Activated T-cell treated with anti-CD3 and anti-CD28 coated beads, Interleukin-2, amount 50 U/mL, for 48 hours (primary cell): ENCODE results near the gene EFNA1.
A peak's percentile ranks its signal among the peaks of the same experiment; 100 is the strongest.

Experiments used
- DNase-seq, 2 experiments: peaks; one replicate each; pipeline ENCODE4 v3.0.0-alpha.2; 2020

EFNA1 gene

GRCh38 chr1:155176544-155177071 lies 48.9 kb downstream of the EFNA1 start:
- peak; percentile 92 to 93 for DNase-seq

- DNase-seq: no peak
These were observed 49.7 kb downstream of the EFNA1 start for GRCh38 chr1:155177192-155177917.

DNA sequence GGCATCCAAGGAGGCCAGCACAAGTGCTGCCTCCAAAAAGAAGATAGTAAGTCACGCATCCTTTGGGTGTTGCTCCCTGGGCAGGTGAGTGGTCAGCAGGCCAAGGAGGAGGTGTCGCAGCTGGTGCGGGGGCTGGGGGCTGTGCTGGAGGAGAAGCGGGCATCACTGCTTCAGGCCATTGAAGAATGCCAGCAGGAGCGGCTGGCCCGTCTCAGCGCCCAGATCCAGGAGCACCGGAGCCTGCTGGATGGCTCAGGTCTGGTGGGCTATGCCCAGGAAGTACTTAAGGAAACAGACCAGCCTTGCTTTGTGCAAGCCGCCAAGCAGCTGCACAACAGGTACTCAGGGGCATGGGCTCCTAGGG lies 50.2 kb downstream of the EFNA1 start:
- peak in 1 of 2 experiments; percentile 11 for DNase-seq

GRCh38 chr1:155178441-155179111 lies 50.9 kb downstream of the EFNA1 start:
- DNase-seq: peak in 1 of 2 experiments; percentile 7

DNA sequence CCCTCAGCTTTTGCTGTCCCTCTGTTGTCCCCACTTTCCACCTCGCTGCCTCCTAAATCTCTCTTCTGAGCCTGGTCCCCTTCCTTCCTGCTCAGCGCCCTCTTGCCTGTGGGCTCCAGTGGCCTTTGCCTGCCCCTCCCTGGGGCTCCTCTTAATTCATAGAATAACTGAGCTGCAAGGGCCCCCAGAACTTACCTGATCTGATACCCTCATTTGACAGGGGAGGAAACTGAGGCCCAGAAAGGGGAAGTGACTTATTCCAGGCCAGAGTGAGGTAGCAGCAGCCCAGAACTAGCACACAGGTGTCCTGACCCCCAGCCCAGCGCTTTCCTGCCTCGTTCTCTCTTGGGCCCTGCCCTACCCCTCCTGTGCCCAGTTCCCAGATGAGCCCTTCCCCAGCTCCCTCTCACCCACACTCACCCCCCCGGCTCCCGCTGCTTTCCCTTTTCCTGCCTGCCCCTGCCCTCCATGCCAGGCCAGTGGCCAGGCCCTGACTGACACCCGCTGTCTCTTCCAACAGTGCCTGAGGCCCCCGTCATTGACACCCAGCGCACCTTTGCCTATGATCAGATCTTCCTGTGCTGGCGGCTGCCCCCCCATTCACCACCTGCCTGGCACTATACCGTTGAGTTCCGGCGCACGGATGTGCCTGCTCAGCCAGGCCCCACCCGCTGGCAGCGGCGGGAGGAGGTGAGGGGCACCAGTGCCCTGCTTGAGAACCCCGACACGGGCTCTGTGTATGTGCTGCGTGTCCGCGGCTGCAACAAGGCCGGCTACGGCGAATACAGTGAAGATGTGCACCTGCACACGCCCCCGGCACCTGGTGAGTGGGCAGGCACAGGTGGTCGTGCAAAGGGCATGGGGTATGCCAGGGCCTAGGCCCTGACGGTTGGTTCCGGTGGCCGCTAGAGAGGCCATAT lies 51.7 kb downstream of the EFNA1 start:
- no peak for DNase-seq

DNA sequence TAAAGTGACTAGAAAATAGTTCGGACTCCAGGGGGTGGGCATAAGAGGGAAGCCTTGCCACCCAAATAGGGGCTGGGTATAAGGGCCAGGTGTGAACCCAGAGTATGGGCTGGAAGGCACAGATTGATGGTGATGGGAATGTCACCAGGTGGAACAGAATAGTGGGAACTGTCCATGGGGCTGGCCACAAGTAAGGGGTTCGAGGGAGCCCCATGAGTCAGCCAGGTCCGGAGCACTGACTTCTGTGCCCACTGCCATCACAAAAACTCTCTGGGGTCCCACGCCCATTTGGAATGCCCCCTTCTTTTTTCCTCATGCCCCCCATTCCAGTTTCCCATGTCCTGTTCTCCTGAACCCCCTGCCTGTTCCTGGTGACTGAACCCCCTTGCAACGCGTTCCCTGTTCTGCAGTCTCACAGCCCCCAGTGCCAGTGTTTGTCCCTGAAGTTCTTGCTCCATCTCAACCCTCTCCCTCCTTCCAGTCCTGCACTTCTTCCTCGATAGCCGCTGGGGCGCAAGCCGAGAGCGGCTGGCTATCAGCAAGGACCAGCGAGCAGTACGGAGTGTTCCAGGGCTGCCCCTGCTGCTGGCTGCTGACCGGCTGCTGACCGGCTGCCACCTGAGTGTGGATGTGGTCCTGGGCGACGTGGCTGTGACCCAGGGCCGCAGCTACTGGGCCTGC lies 53.8 kb downstream of the EFNA1 start:
- no peak for DNase-seq

GRCh38 chr1:155182052-155182550 lies 54.4 kb downstream of the EFNA1 start:
- DNase-seq: no peak

DNA sequence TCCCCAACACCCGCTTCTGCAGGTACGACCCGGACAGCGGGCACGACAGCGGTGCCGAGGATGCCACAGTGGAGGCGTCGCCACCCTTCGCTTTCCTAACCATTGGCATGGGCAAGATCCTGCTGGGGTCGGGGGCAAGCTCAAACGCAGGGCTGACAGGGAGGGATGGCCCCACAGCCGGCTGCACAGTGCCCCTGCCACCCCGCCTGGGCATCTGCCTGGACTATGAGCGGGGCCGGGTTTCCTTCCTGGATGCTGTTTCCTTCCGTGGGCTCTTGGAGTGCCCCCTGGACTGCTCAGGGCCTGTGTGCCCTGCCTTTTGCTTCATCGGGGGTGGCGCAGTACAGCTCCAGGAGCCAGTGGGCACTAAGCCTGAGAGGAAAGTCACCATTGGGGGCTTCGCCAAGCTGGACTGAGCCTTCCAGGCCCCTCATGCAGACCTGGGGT lies 56.1 kb downstream of the EFNA1 start:
- DNase-seq: no peak

DNA sequence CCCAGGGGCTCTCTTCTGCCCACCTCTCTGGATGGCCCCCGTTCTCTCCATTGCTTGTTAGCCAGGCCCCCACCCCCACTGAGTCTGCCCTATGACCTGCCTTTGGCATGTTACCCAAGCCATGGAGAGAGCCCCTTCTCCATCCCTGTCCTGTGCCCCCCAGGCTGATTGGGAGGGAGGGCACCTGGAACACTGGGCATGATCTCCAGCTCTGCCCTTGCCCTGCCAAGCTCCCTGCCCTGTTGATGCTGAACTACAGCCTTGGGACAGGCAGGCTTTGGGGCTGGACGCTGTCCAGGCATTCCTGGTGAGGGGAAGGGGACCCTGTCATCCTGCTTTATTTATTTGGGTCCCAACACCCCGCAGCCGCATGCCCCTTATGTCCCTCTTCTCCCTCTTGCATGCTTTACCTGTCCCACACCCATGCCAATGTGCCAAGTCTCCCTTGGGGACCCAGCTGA lies 56.7 kb downstream of the EFNA1 start:
- no peak for DNase-seq
